Body of pancreas (tissue), 4 donors: ENCODE measurements around the gene OLA1. TPM values are rescaled to one million over a fixed set of nuclear protein-coding genes. Genes with fewer than 3 reads are reported as not detected.

Source experiments
- ATAC-seq: fragments of 150-250 bp; one replicate; pipeline ENCODE4 v1.9.1; 2016
- DNase-seq, 4 donors: peaks; one replicate each; pipeline ENCODE4 v3.0.0-alpha.2; 2019
- H3K27ac ChIP-seq, 4 donors: fragments of 200-600 bp; sonication (generic); 1 replicate in 3 of 4; 2 replicates in 1 of 4; pipeline versions ENCODE4 v1.5.1 to v1.6.1; 2016 to 2019; ENCODE audit warnings: mild to moderate bottlenecking in 1 of 4, mixed read lengths in 1 of 4, moderate library complexity in 1 of 4
- H3K27me3 ChIP-seq, 2 donors: fragments of 200-600 bp; sonication (generic); one replicate each; pipeline ENCODE4 v1.6.0; 2016; ENCODE audit warnings: mild to moderate bottlenecking in 1 of 2
- H3K36me3 ChIP-seq, 2 donors: fragments of 200-600 bp; sonication (generic); replicated peaks in 1 of 2; 2 replicates each; pipeline ENCODE4 v1.5.1; 2016; ENCODE audit warnings: low read depth in 2 of 2; ENCODE audit not compliant: insufficient read depth in 1 of 2
- H3K4me1 ChIP-seq: fragments of 200-600 bp; sonication (generic); one replicate; pipeline ENCODE4 v1.6.0; 2016
- H3K4me3 ChIP-seq, 2 donors: fragments of 200-600 bp; sonication (generic); 1 replicate in 1 of 2; 2 replicates in 1 of 2; pipeline ENCODE4 v1.5.1; 2016 to 2019
- H3K9me3 ChIP-seq, 3 donors: fragments of 200-600 bp; sonication (generic); 1 replicate in 2 of 3; 2 replicates in 1 of 3; pipeline ENCODE4 v1.5.1; 2016
- POLR2A ChIP-seq, 3 donors: fragments of 450-650 bp; IDR thresholded peaks; one replicate each; pipeline ENCODE4 v1.6.1; 2016; ENCODE audit warnings: antibody characterized with exemption in 3 of 3, mild to moderate bottlenecking in 2 of 3
- WGBS, 2 donors: methylation state at CpG; one replicate each; pipeline ENCODE4 v1.1.5; 2017; 5-methylcytosine and 5-hydroxymethylcytosine counted together
- intact Hi-C: fragments of 100-400 bp; cut with DNase I; formaldehyde crosslinking; loops from one replicate; pipeline ENCODE4 v1.15.1; 2023
- total RNA-seq, 2 donors: library from RNA; depleted of rRNA; stranded (reverse); fragments of >200 nt; gene quantifications; one replicate each; pipeline ENCODE4 v1.1.0, GENCODE V29; 2016
- TF ChIP-seq, protein P1 (sequence below), 7 experiments: fragments of 450-650 bp in 4 of 7; fragments of 200-600 bp in 3 of 7; sonication (generic) in 3 of 7; IDR thresholded peaks; one replicate each; pipeline ENCODE4 v1.5.1; 2016 to 2019; ENCODE audit warnings: antibody characterized with exemption in 7 of 7

OLA1 gene
- total RNA-seq = 10 to 100 TPM; 17.8 to 43.3 TPM

- Histone ChIP-seq H3K27ac (peak within 1 kb of the TSS; percentile 79 to 90 (median 86)), H3K9me3 (no peaks in the 10 kb centered on the region), H3K4me3 (peak within 1 kb of the TSS; percentile 67 to 69), H3K27me3 (no peaks in the 10 kb centered on the region), H3K4me1 (peaks cover 28% of the 10 kb centered on the region), H3K36me3 (no peaks in the 10 kb centered on the region)
- DNase-seq (peak; percentile 96 to 97 (median 96)), ATAC-seq (peak; percentile 98)
- TF ChIP-seq, protein P1, sequence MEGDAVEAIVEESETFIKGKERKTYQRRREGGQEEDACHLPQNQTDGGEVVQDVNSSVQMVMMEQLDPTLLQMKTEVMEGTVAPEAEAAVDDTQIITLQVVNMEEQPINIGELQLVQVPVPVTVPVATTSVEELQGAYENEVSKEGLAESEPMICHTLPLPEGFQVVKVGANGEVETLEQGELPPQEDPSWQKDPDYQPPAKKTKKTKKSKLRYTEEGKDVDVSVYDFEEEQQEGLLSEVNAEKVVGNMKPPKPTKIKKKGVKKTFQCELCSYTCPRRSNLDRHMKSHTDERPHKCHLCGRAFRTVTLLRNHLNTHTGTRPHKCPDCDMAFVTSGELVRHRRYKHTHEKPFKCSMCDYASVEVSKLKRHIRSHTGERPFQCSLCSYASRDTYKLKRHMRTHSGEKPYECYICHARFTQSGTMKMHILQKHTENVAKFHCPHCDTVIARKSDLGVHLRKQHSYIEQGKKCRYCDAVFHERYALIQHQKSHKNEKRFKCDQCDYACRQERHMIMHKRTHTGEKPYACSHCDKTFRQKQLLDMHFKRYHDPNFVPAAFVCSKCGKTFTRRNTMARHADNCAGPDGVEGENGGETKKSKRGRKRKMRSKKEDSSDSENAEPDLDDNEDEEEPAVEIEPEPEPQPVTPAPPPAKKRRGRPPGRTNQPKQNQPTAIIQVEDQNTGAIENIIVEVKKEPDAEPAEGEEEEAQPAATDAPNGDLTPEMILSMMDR (IDR thresholded peaks at IDR 0.05) = peak in 2 of 7 experiments; percentile 9 to 28
- peak; percentile 68 to 91 (median 91) for TF ChIP-seq POLR2A (IDR thresholded peaks at IDR 0.05)
- intact Hi-C loops = no loop called here
- 1% methylated on average over 14 to 80 of the region's 85 CpGs for WGBS, 2 donors
Measured at GRCh38 chr2:174248187-174248997, at the start of gene OLA1. Gene OLA1, minus strand, starts transcription at chr2:174248532. Its CDS starts 1,717 bp downstream, at chr2:174246815.

- intact Hi-C loops = no loop called here
- 88 to 93% methylated on average over 1 of the region's 1 CpG for WGBS, 2 donors
- no peaks in the 10 kb centered on the region for H3K9me3 ChIP-seq
Measured at GRCh38 chr2:174292908-174293307, 44.6 kb upstream of the OLA1 start.

DNA sequence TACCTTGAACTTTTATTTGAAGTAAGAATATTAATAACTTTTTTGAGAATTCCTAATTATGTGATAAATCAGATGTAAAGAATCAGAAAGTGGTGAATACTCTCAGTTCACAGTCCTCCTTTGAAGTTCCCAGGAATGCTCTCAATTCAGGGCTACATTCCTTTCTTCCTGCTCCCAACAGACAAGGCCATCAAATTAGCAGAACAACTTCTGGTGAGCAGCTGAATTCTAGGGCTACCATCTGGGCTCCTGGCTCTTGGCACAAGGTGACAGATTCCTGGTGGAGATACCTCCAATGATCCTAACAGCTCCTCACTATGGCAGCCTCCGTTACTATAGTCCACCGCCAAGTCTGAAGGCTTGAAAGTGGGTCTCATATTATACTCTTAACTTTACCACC lies 37.8 kb upstream of the OLA1 start:
- no peak overlapping the region for H3K4me3 ChIP-seq
- 96 to 97% methylated on average over 2 of the region's 2 CpGs for WGBS, 2 donors
- no peaks in the 10 kb centered on the region for H3K36me3 ChIP-seq
- H3K27me3 ChIP-seq = no peaks in the 10 kb centered on the region
- no peaks in the 10 kb centered on the region for H3K4me1 ChIP-seq
- intact Hi-C loops = no loop called here
- no peak for TF ChIP-seq POLR2A (IDR thresholded peaks at IDR 0.05)
- TF ChIP-seq, protein P1 (IDR thresholded peaks at IDR 0.05) = no peak
- H3K27ac ChIP-seq = no peak overlapping the region
- ATAC-seq (no peak), DNase-seq (no peak)
- H3K9me3 ChIP-seq = no peaks in the 10 kb centered on the region

More at GRCh38 chr2:174292908-174293307, 44.6 kb upstream of the OLA1 start:
- ATAC-seq (no peak), DNase-seq (no peak)
- no peak overlapping the region for H3K4me3 ChIP-seq
- no peak overlapping the region for H3K27ac ChIP-seq
- no peaks in the 10 kb centered on the region for H3K4me1 ChIP-seq
- no peaks in the 10 kb centered on the region for H3K27me3 ChIP-seq
- no peaks in the 10 kb centered on the region for H3K36me3 ChIP-seq
- no peak for TF ChIP-seq POLR2A (IDR thresholded peaks at IDR 0.05)
- TF ChIP-seq, protein P1 (IDR thresholded peaks at IDR 0.05) = no peak

- no peak for ATAC-seq
- no peak for TF ChIP-seq POLR2A (IDR thresholded peaks at IDR 0.05)
- TF ChIP-seq, protein P1 (IDR thresholded peaks at IDR 0.05) = no peak
- H3K9me3 ChIP-seq = no peaks in the 10 kb centered on the region
- WGBS, 2 donors = 75 to 82% methylated on average over 2 of the region's 2 CpGs
- intact Hi-C loops = no loop called here
- H3K4me3 ChIP-seq = no peak overlapping the region
- DNase-seq = peak in 1 of 4 donors; percentile 20
- H3K27ac ChIP-seq = no peak overlapping the region
- no peaks in the 10 kb centered on the region for H3K27me3 ChIP-seq
- H3K4me1 ChIP-seq = no peaks in the 10 kb centered on the region
- no peaks in the 10 kb centered on the region for H3K36me3 ChIP-seq
Measured at GRCh38 chr2:174282441-174282840, 34.1 kb upstream of the OLA1 start.
